ENCODE data around the gene SPATA32. TPM values are rescaled to one million over a fixed set of nuclear protein-coding genes. Genes with fewer than 3 reads are reported as not detected.

Gene SPATA32
- total RNA-seq, 4 donors from 2014 or later, result not detected

DNA sequence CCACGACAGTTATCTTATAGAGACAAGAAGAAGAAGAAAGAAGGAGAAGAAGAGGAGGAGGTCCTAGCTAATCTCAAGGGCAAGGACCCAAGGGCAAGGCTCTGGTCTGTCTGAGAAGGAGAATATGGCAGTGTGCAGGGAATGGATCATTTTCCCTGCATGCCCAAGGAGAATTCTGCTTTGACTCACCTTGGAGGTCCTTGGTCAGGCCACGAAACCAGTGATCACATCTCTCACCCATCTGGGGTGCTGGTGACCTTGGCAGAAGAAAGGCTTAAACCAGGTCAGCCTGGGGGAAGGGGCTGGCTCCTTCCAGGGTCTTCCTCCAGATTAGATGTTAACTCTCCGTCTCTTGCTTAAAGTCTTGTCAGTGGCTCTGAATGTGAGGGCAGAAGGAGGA is 41.8 kb downstream of the SPATA32 start:
- H3K9me3 ChIP-seq, result no peaks in the 10 kb centered on the region
- WGBS, 2 donors, result 96% methylated on average over 3 of the region's 3 CpGs
- no peak for DNase-seq
- H3K4me3 ChIP-seq (replicated peaks in 1 of 3), result no peak overlapping the region
- no peaks in the 10 kb centered on the region for H3K36me3 ChIP-seq
- no peaks in the 10 kb centered on the region for H3K27me3 ChIP-seq
- H3K27ac ChIP-seq, result no peak overlapping the region
- intact Hi-C loops (cut with DNase I), result loop anchor here (5.0 kb wide), 1 partner anchor 57 kb away; no protein-coding TSS in a partner anchor
- TF ChIP-seq, protein P1, sequence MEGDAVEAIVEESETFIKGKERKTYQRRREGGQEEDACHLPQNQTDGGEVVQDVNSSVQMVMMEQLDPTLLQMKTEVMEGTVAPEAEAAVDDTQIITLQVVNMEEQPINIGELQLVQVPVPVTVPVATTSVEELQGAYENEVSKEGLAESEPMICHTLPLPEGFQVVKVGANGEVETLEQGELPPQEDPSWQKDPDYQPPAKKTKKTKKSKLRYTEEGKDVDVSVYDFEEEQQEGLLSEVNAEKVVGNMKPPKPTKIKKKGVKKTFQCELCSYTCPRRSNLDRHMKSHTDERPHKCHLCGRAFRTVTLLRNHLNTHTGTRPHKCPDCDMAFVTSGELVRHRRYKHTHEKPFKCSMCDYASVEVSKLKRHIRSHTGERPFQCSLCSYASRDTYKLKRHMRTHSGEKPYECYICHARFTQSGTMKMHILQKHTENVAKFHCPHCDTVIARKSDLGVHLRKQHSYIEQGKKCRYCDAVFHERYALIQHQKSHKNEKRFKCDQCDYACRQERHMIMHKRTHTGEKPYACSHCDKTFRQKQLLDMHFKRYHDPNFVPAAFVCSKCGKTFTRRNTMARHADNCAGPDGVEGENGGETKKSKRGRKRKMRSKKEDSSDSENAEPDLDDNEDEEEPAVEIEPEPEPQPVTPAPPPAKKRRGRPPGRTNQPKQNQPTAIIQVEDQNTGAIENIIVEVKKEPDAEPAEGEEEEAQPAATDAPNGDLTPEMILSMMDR (IDR thresholded peaks at IDR 0.05), result no peak
- no peak for TF ChIP-seq POLR2A (IDR thresholded peaks at IDR 0.05)
- H3K4me1 ChIP-seq, result peaks cover 0 to 10% of the 10 kb centered on the region in 2 donors

DNA sequence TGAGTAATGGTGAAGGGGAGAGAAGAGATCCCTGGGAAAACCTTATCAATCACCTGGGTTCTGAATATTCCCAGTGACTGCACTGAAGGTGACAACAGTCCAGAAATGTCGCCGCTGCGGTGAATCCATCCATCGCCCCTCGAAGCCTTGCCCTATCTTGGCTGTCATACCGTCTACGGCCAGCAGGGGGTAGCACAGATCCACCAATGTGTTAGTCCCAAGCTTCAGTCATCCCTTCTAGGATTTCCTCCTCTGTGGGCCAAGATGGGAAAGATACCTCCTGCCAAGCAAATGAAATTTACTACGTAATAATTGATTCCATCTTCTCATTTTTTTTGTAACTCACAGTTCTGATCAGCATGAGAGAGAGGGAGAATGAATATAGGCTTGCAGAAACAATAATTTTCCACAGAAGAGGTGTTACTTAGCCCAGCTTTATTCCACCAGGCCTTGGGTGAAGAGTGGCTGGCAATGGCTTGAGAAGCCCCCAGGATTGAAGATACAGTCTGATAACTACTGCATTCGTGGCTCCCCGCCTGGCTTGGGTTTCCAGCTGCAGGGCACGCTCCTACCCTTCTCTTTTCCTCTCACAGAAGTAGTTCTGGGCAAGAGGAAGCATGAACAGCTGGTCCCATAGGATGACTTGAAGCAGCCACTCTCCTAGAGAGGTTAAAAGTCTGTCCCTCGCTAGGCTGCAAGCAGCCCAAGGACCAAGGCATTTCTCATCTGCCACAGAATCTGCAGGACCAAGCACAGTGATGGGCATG is 42.8 kb downstream of the SPATA32 start:
- H3K36me3 ChIP-seq, result no peaks in the 10 kb centered on the region
- TF ChIP-seq POLR2A (IDR thresholded peaks at IDR 0.05), result no peak
- TF ChIP-seq, protein P1 (IDR thresholded peaks at IDR 0.05), result peak; percentile 86 to 96 (median 94)
- no peak overlapping the region for H3K4me3 ChIP-seq (replicated peaks in 1 of 3)
- no peaks in the 10 kb centered on the region for H3K9me3 ChIP-seq
- DNase-seq, result peak; percentile 85 to 87
- H3K27ac ChIP-seq, result no peak overlapping the region
- WGBS, 2 donors, result 13 to 14% methylated on average over 12 of the region's 12 CpGs
- no peaks in the 10 kb centered on the region for H3K27me3 ChIP-seq
- peaks cover 0 to 10% of the 10 kb centered on the region in 2 donors for H3K4me1 ChIP-seq
- intact Hi-C loops (cut with DNase I), result loop anchor here (2.0 to 10.0 kb wide), 2 partner anchors 166 to 626 kb away; partner anchors contain the start of gene SPPL2C

Other genes with a start within 250 kb of the SPATA32 start
- gene DCAKD, start 210.5 kb downstream of the SPATA32 start, total RNA-seq, result 100 to 1,000 TPM in 1 of 4 donors, 10 to 100 TPM in 3; 53.5 to 102 (median 72.9) TPM
- 10 to 100 TPM; 71.7 to 98.9 (median 85.2) TPM for gene NMT1, start 200.8 kb downstream of the SPATA32 start, total RNA-seq
- 10 to 100 TPM in 3 of 4 donors, 1 to 10 TPM in 1; 8.6 to 24.8 (median 16.9) TPM for gene PLCD3, start 129.6 kb downstream of the SPATA32 start, total RNA-seq
- gene ACBD4, start 126.4 kb downstream of the SPATA32 start, total RNA-seq, result 10 to 100 TPM; 16.7 to 20.4 (median 17.7) TPM
- 10 to 100 TPM; 15.6 to 33.5 (median 18.4) TPM for gene HEXIM1, start 113.6 kb downstream of the SPATA32 start, total RNA-seq
- gene HEXIM2, start 100.2 kb downstream of the SPATA32 start, total RNA-seq, result 10 to 100 TPM in 2 of 4 donors, 1 to 10 TPM in 2; 3.9 to 16.3 (median 10.0) TPM
- gene FMNL1, start 40.2 kb downstream of the SPATA32 start, total RNA-seq, result 1 to 10 TPM; 3.2 to 7.6 (median 4.2) TPM
- gene MAP3K14, start 54.9 kb upstream of the SPATA32 start, total RNA-seq, result 10 to 100 TPM in 1 of 4 donors, 1 to 10 TPM in 3; 4.1 to 21.7 (median 6.2) TPM
- 10 to 100 TPM; 31.5 to 38.6 (median 33.1) TPM for gene ARHGAP27, start 170.8 kb upstream of the SPATA32 start, total RNA-seq
- gene PLEKHM1, start 228.6 kb upstream of the SPATA32 start, total RNA-seq, result 100 to 1,000 TPM in 2 of 4 donors, 10 to 100 TPM in 2; 47.9 to 114 (median 95.1) TPM

Data from thyroid gland (tissue), 4 donors.